Endothelial cell of umbilical vein (primary cell): Measurements from ENCODE around the gene LONP2.

Source experiments
- CTCF ChIP-seq, 2 donors: IDR thresholded peaks; 1 replicate in 1 of 2; 2 replicates in 1 of 2; pipeline ENCODE4 v1.5.1; 2011; ENCODE audit warnings: low read length in 2 of 2, mild to moderate bottlenecking in 2 of 2, moderate library complexity in 2 of 2, control low read depth in 1 of 2, inconsistent platforms in 1 of 2, low read depth in 1 of 2; ENCODE audit not compliant: insufficient read depth in 1 of 2; ENCODE audit errors: extremely low read depth in 1 of 2
- EZH2 ChIP-seq: IDR thresholded peaks from 2 replicates; pipeline ENCODE4 v1.6.1; 2012; ENCODE audit warnings: borderline replicate concordance, low read depth, mild to moderate bottlenecking, moderate library complexity, low read length, inconsistent platforms; ENCODE audit not compliant: severe bottlenecking
- FOS ChIP-seq: IDR thresholded peaks from 2 replicates; pipeline ENCODE4 v1.6.1; 2011; ENCODE audit warnings: mild to moderate bottlenecking, low read length, moderate library complexity, borderline replicate concordance; ENCODE audit not compliant: insufficient read depth
- POLR2A ChIP-seq: IDR thresholded peaks from 2 replicates; pipeline ENCODE4 v1.6.1; 2012; ENCODE audit warnings: low read depth, mild to moderate bottlenecking, control low read depth, low read length

GRCh38 chr16:48194828-48195556 lies 49.1 kb upstream of the LONP2 start:
- no peak for TF ChIP-seq CTCF (IDR thresholded peaks at IDR 0.05; ENCODE audit: extremely low read depth in 1 of 2, insufficient read depth in 1 of 2, low read depth in 1 of 2, low read length in 2 of 2)
- TF ChIP-seq EZH2: no peak
- no peak for TF ChIP-seq POLR2A
- no peak for TF ChIP-seq FOS
